ENCODE data around the gene LPP. TPM values are rescaled to one million over a fixed set of nuclear protein-coding genes. Genes with fewer than 3 reads are reported as not detected.

The LPP gene
- total RNA-seq, 6 donors from 2014 or later: 86.0 to 196 (median 160) TPM

DNA sequence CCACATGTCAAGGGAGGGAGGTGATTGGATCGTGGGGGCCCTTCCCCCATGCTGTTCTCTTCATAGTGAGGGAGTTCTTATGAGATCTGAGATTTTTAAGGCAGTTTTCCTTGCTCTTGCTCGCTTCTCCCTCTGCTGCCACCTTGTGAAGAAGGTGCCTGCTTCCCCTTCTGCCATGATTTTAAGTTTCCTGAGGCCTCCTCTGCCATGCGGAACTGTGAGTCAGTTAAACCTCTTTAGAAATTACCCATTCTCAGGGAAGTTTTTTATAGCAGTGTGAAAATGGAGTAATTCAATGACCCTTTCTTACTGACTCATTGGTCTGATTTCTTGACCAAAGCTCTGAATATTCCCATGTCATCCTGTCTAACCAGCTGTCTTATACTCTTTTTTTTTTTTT, 533.4 kb downstream of the LPP start:
- Histone ChIP-seq H3K36me3 (no peaks in the 10 kb centered on the region), H3K9me3 (no peaks in the 10 kb centered on the region), H3K4me1 (peaks cover 9 to 56% (median 32%) of the 10 kb centered on the region in 4 donors), H3K27ac (peak overlapping the region in 2 of 4 donors; percentile 1 to 45), H3K27me3 (no peaks in the 10 kb centered on the region), H3K4me3 (no peak overlapping the region)
- ATAC-seq (ENCODE audit: low FRiP score in 2 of 2) (no peak), DNase-seq (peak in 1 of 2 donors; percentile 59)
- 64 to 84% methylated on average over 3 of the region's 3 CpGs for WGBS, 2 donors
- TF ChIP-seq POLR2AphosphoS5 (IDR thresholded peaks at IDR 0.05) (no peak), CTCF (IDR thresholded peaks at IDR 0.05) (no peak), POLR2A (IDR thresholded peaks at IDR 0.05) (no peak), EP300 (IDR thresholded peaks at IDR 0.05) (no peak)

- peak overlapping the region in 3 of 4 donors; percentile 22 to 58 (median 58) for H3K27ac ChIP-seq
- peaks cover 4 to 39% (median 19%) of the 10 kb centered on the region in 4 donors for H3K4me1 ChIP-seq
- 18 to 36% methylated on average over 1 to 2 of the region's 2 CpGs for WGBS, 2 donors
- no peaks in the 10 kb centered on the region for H3K27me3 ChIP-seq
- TF ChIP-seq CTCF (IDR thresholded peaks at IDR 0.05) (no peak), EP300 (IDR thresholded peaks at IDR 0.05) (no peak), POLR2AphosphoS5 (IDR thresholded peaks at IDR 0.05) (no peak), POLR2A (IDR thresholded peaks at IDR 0.05) (no peak)
- no peaks in the 10 kb centered on the region for H3K9me3 ChIP-seq
- no peaks in the 10 kb centered on the region for H3K36me3 ChIP-seq
- DNase-seq (peak in 1 of 2 donors; percentile 21), ATAC-seq (ENCODE audit: low FRiP score in 2 of 2) (peak in 1 of 2 donors; percentile 85)
- no peak overlapping the region for H3K4me3 ChIP-seq
These were observed 535.2 kb downstream of the LPP start for GRCh38 chr3:188689101-188689574.

DNA sequence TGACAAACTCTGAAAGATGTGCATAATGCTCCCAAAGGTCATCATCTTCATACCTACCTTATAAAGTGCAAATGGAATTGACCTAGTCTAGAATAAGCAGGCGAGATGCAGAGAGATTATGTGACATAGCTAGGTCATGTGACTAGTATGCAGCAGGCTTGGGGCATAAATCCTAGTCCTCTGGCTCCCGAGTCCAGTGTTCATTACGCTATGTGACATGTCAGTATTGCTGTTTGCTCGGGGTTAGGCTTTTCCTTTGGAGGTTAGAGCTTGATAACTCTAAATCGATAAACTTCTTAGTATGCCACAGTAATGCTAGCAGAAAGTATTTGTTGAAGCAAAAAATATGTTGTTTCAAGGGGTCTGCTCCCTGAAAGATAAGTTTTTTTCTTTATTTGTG, 536.1 kb downstream of the LPP start:
- Histone ChIP-seq H3K4me3 (no peak overlapping the region), H3K27me3 (no peaks in the 10 kb centered on the region), H3K4me1 (peaks cover 4 to 39% (median 19%) of the 10 kb centered on the region in 4 donors), H3K9me3 (no peaks in the 10 kb centered on the region), H3K27ac (peak overlapping the region in 1 of 4 donors; percentile 24), H3K36me3 (no peaks in the 10 kb centered on the region)
- ATAC-seq (ENCODE audit: low FRiP score in 2 of 2) (no peak), DNase-seq (no peak)
- no peak for TF ChIP-seq CTCF (IDR thresholded peaks at IDR 0.05)
- TF ChIP-seq POLR2AphosphoS5 (IDR thresholded peaks at IDR 0.05): no peak
- no peak for TF ChIP-seq POLR2A (IDR thresholded peaks at IDR 0.05)
- TF ChIP-seq EP300 (IDR thresholded peaks at IDR 0.05): no peak
- WGBS, 2 donors: 84 to 90% methylated on average over 5 of the region's 5 CpGs

- ATAC-seq (ENCODE audit: low FRiP score in 2 of 2) (no peak), DNase-seq (no peak)
- no peaks in the 10 kb centered on the region for H3K9me3 ChIP-seq
- H3K27ac ChIP-seq: no peak overlapping the region
- H3K4me3 ChIP-seq: no peak overlapping the region
- WGBS, 2 donors: 88 to 89% methylated on average over 1 of the region's 1 CpG
- no peaks in the 10 kb centered on the region for H3K27me3 ChIP-seq
- peaks cover 4 to 39% (median 19%) of the 10 kb centered on the region in 4 donors for H3K4me1 ChIP-seq
- TF ChIP-seq CTCF (IDR thresholded peaks at IDR 0.05) (no peak), EP300 (IDR thresholded peaks at IDR 0.05) (no peak), POLR2AphosphoS5 (IDR thresholded peaks at IDR 0.05) (no peak), POLR2A (IDR thresholded peaks at IDR 0.05) (no peak)
- H3K36me3 ChIP-seq: no peaks in the 10 kb centered on the region
These were observed 537.0 kb downstream of the LPP start for GRCh38 chr3:188691004-188691403.

DNA sequence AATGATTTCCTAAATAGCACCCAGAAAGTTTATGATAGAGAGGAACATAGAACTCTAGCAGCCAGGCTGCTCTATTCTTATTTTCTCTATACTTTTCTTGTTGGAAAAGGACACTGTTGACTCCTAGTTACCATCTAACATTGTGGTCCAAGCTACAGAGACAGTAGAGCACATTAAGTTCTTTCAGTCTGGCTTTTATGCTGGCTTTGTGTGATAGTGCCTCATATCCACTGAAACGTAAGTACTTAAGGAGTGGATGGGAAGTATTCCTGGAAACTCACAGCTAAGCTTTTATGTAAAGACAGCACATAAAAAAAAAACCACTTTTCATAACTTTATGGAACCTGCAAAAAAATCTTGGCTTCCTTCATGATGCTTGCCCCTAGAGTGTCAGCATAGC, 537.7 kb downstream of the LPP start:
- Histone ChIP-seq H3K9me3 (no peaks in the 10 kb centered on the region), H3K4me3 (no peak overlapping the region), H3K27me3 (no peaks in the 10 kb centered on the region), H3K4me1 (peaks cover 4 to 33% (median 19%) of the 10 kb centered on the region in 4 donors), H3K27ac (no peak overlapping the region), H3K36me3 (no peaks in the 10 kb centered on the region)
- DNase-seq (no peak), ATAC-seq (ENCODE audit: low FRiP score in 2 of 2) (no peak)
- no peak for TF ChIP-seq CTCF (IDR thresholded peaks at IDR 0.05)
- no peak for TF ChIP-seq POLR2AphosphoS5 (IDR thresholded peaks at IDR 0.05)
- no peak for TF ChIP-seq POLR2A (IDR thresholded peaks at IDR 0.05)
- TF ChIP-seq EP300 (IDR thresholded peaks at IDR 0.05): no peak
- WGBS, 2 donors: 82 to 86% methylated on average over 1 of the region's 1 CpG
